Hepatocyte (in vitro differentiated cells): ENCODE measurements around the gene CLEC14A. TPM values are rescaled to one million over a fixed set of nuclear protein-coding genes. Genes with fewer than 3 reads are reported as not detected.

Experiments used
- DNase-seq: peaks from one replicate; pipeline ENCODE4 v3.0.0-alpha.2; 2016; ENCODE audit warnings: low spot score
- H2AFZ ChIP-seq: fragments of 200-600 bp; sonication (generic); 2 replicates; pipeline ENCODE4 v1.6.0; 2016; ENCODE audit warnings: antibody characterized with exemption, mild to moderate bottlenecking
- H3K27ac ChIP-seq: fragments of 200-600 bp; sonication (generic); 2 replicates; pipeline ENCODE4 v1.5.1; 2016; ENCODE audit warnings: mild to moderate bottlenecking
- H3K27me3 ChIP-seq: fragments of 200-600 bp; sonication (generic); 2 replicates; pipeline ENCODE4 v1.6.1; 2016
- H3K36me3 ChIP-seq: fragments of 200-600 bp; sonication (generic); replicated peaks from 2 replicates; pipeline ENCODE4 v1.5.1; 2016; ENCODE audit warnings: low read depth; ENCODE audit not compliant: insufficient read depth
- H3K4me1 ChIP-seq: fragments of 200-600 bp; sonication (generic); 2 replicates; pipeline ENCODE4 v1.5.1; 2016; ENCODE audit warnings: mild to moderate bottlenecking, moderate library complexity; ENCODE audit not compliant: insufficient read depth
- H3K4me2 ChIP-seq: fragments of 200-600 bp; sonication (generic); 2 replicates; pipeline ENCODE4 v1.6.0; 2016
- H3K4me3 ChIP-seq: fragments of 200-600 bp; sonication (generic); 2 replicates; pipeline ENCODE4 v1.5.1; 2016; ENCODE audit warnings: mild to moderate bottlenecking
- H3K79me2 ChIP-seq: fragments of 200-600 bp; sonication (generic); 2 replicates; pipeline ENCODE4 v1.6.0; 2017; ENCODE audit warnings: mild to moderate bottlenecking
- H3K9me2 ChIP-seq: fragments of 200-600 bp; sonication (generic); replicated peaks from 2 replicates; pipeline ENCODE4 v1.6.0; 2017; ENCODE audit warnings: mild to moderate bottlenecking; ENCODE audit not compliant: insufficient read depth
- H3K9me3 ChIP-seq: fragments of 200-600 bp; sonication (generic); 2 replicates; pipeline ENCODE4 v1.5.1; 2016; ENCODE audit warnings: low read depth, mild to moderate bottlenecking
- H4K20me1 ChIP-seq: fragments of 200-600 bp; sonication (generic); 2 replicates; pipeline ENCODE4 v1.6.0; 2016; ENCODE audit warnings: mild to moderate bottlenecking; ENCODE audit not compliant: insufficient read depth, poor library complexity, severe bottlenecking
- EZH2 ChIP-seq: fragments of 200-600 bp; sonication (generic); IDR thresholded peaks from 2 replicates; pipeline ENCODE4 v1.6.1; 2016; ENCODE audit warnings: antibody characterized with exemption, mild to moderate bottlenecking, borderline replicate concordance
- EZH2phosphoT487 ChIP-seq: fragments of 200-600 bp; sonication (generic); IDR thresholded peaks from one replicate; pipeline ENCODE4 v1.6.1; 2018; ENCODE audit warnings: antibody characterized with exemption, mild to moderate bottlenecking, low read depth, moderate library complexity; ENCODE audit not compliant: unreplicated experiment, severe bottlenecking
- WGBS: methylation state at CpG from one replicate; pipeline ENCODE4 v1.1.6; 2016; ENCODE audit warnings: low lambda C conversion rate; ENCODE audit errors: missing lambda C conversion rate; 5-methylcytosine and 5-hydroxymethylcytosine counted together
- polyA plus RNA-seq: library from polyadenylated mRNA; unstranded; fragments of >200 nt; fragmentation: Nextera tagmentation; extraction: Ambion mirVana; gene quantifications from 2 replicates; pipeline ENCODE4 v1.2.1, GENCODE V29; 2016
- total RNA-seq: library from RNA; depleted of rRNA; stranded (reverse); fragments of >200 nt; gene quantifications from 2 replicates; pipeline ENCODE4 v1.2.3, GENCODE V29; 2014
- TF ChIP-seq, protein P1 (sequence below): fragments of 200-600 bp; sonication (generic); IDR thresholded peaks from 2 replicates; pipeline ENCODE4 v1.5.1; 2016; ENCODE audit warnings: antibody characterized with exemption, mild to moderate bottlenecking; ENCODE audit not compliant: poor library complexity

Gene CLEC14A
- total and polyA plus RNA-seq, 2 experiments from 2014 or later = 1.9 to 2.3 TPM

DNA sequence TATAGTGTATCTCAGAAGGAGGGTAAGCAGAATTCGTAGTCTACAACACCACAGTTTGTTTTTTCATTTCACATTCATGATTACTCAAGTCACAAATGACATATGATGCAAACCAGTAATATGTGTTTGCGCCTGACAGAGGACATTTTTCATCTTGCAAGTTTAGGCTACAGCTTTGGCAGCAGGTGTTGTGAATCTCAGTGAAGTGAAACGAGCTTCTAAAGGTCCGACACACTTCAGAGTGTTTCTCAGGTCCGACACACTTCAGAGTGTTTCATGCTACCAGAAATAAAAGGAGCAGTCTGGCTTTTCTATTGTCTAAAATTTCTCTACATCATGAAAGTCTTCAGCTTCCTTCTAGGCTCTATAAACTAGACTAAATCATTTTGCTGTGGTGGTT is 22.7 kb downstream of the CLEC14A start:
- no peaks in the 10 kb centered on the region for H3K4me1 ChIP-seq
- no peak overlapping the region for H3K27ac ChIP-seq
- no peaks in the 10 kb centered on the region for H3K79me2 ChIP-seq
- H3K27me3 ChIP-seq = no peaks in the 10 kb centered on the region
- H3K9me2 ChIP-seq = no peaks in the 10 kb centered on the region
- H3K36me3 ChIP-seq = no peaks in the 10 kb centered on the region
- no peak overlapping the region for H3K4me2 ChIP-seq
- TF ChIP-seq, protein P1, sequence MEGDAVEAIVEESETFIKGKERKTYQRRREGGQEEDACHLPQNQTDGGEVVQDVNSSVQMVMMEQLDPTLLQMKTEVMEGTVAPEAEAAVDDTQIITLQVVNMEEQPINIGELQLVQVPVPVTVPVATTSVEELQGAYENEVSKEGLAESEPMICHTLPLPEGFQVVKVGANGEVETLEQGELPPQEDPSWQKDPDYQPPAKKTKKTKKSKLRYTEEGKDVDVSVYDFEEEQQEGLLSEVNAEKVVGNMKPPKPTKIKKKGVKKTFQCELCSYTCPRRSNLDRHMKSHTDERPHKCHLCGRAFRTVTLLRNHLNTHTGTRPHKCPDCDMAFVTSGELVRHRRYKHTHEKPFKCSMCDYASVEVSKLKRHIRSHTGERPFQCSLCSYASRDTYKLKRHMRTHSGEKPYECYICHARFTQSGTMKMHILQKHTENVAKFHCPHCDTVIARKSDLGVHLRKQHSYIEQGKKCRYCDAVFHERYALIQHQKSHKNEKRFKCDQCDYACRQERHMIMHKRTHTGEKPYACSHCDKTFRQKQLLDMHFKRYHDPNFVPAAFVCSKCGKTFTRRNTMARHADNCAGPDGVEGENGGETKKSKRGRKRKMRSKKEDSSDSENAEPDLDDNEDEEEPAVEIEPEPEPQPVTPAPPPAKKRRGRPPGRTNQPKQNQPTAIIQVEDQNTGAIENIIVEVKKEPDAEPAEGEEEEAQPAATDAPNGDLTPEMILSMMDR = no peak
- TF ChIP-seq EZH2 (no peak), EZH2phosphoT487 (no peak)
- H3K4me3 ChIP-seq = no peak overlapping the region
- DNase-seq = no peak
- no peaks in the 10 kb centered on the region for H3K9me3 ChIP-seq
- H2AFZ ChIP-seq = no peak overlapping the region
- WGBS = 69% methylated on average over 5 of the region's 5 CpGs
- H4K20me1 ChIP-seq = no peaks in the 10 kb centered on the region

DNA sequence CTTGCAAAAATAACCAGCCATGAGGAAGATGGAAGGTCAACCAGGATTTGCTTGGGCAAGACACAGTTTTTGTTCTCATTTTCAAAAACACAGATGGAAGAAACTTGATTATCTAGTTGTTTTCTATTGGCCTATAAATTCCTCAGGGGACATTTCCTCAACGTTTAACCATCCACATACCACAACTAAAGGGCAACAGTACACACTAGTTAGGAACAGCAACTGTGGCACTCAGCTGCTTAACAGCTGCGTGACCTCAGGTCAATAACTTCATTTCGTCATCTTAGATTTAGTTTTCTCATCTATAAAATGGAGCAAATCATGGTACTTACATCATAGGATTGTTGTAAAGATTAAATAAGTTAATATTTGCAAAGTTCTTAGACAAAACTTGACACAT is 29.5 kb downstream of the CLEC14A start:
- no peaks in the 10 kb centered on the region for H3K4me1 ChIP-seq
- H3K4me3 ChIP-seq = no peak overlapping the region

DNA sequence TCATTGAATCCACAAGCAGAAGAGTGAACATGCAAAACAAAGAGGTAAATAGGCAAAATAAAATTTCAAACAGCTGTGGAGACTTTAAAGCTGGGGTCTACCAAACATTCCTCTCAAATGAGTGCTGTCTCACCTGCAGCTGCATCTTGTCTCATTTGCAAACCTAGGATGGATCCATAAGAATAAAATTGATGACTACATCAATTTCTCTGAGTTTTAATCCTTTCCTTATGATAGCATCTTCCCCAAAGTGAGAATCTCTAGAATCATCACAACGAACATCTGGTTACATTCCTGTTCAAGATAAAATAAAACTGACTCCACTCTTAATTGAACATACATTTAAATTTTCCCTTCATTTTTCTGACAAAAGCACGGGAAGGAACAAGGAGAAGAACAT is 29.9 kb downstream of the CLEC14A start:
- Histone ChIP-seq H3K9me2 (no peaks in the 10 kb centered on the region), H3K36me3 (no peaks in the 10 kb centered on the region), H3K4me2 (no peak overlapping the region), H3K4me3 (no peak overlapping the region), H3K27me3 (no peaks in the 10 kb centered on the region), H2AFZ (no peak overlapping the region), H3K79me2 (no peaks in the 10 kb centered on the region), H3K27ac (no peak overlapping the region), H4K20me1 (no peaks in the 10 kb centered on the region), H3K4me1 (no peaks in the 10 kb centered on the region), H3K9me3 (no peaks in the 10 kb centered on the region)
- TF ChIP-seq, protein P1 = no peak
- no peak for TF ChIP-seq EZH2phosphoT487
- TF ChIP-seq EZH2 = no peak
- no peak for DNase-seq
- WGBS = 83% methylated on average over 2 of the region's 2 CpGs

More for the DNA sequence above, 29.5 kb downstream of the CLEC14A start:
- no peak overlapping the region for H2AFZ ChIP-seq
- no peaks in the 10 kb centered on the region for H3K9me2 ChIP-seq
- H3K27ac ChIP-seq = no peak overlapping the region
- H3K27me3 ChIP-seq = no peaks in the 10 kb centered on the region
- DNase-seq = no peak
- no peak overlapping the region for H3K4me2 ChIP-seq
- no peak for TF ChIP-seq EZH2
- TF ChIP-seq, protein P1 = no peak
- no peak for TF ChIP-seq EZH2phosphoT487
- H3K79me2 ChIP-seq = no peaks in the 10 kb centered on the region
- 76% methylated on average over 3 of the region's 3 CpGs for WGBS
- no peaks in the 10 kb centered on the region for H4K20me1 ChIP-seq
- no peaks in the 10 kb centered on the region for H3K36me3 ChIP-seq
- no peaks in the 10 kb centered on the region for H3K9me3 ChIP-seq

DNA sequence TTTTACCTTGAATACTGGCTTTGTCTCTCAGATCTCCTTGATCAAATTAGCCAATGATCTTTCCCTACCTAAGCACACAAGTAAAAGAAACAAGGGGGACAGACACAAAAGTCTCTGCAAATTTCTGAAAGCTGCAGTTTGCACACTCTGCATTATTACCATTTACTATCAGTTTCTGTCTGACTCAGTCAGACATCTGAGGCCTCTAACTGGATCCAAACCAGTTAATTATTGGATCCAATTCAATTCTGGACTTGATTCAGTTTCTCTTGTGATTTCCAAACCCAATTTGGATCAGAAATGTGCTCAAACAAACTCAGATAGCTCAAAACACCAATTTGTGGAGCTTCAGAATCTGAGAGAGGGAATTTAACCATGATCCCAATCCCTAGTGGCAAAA is 31.6 kb downstream of the CLEC14A start:
- TF ChIP-seq EZH2 (no peak), EZH2phosphoT487 (no peak)
- TF ChIP-seq, protein P1 = no peak
- no peaks in the 10 kb centered on the region for H3K9me3 ChIP-seq
- H3K9me2 ChIP-seq = no peaks in the 10 kb centered on the region
- no peak for DNase-seq
- H2AFZ ChIP-seq = no peak overlapping the region
- H3K4me2 ChIP-seq = no peak overlapping the region
- H3K4me3 ChIP-seq = no peak overlapping the region
- H3K27me3 ChIP-seq = no peaks in the 10 kb centered on the region
- H3K36me3 ChIP-seq = no peaks in the 10 kb centered on the region
- H3K79me2 ChIP-seq = no peaks in the 10 kb centered on the region
- no peak overlapping the region for H3K27ac ChIP-seq
- H4K20me1 ChIP-seq = no peaks in the 10 kb centered on the region
- H3K4me1 ChIP-seq = no peaks in the 10 kb centered on the region
